Kidney tubule cell (primary cell): ENCODE data around the gene SLC38A8.
A peak's percentile ranks its signal among the peaks of the same experiment; 100 is the strongest.

Experiments used
- DNase-seq: peaks from one replicate; pipeline ENCODE4 v3.0.0-alpha.2; 2018; ENCODE audit warnings: low spot score

The SLC38A8 gene

GRCh38 chr16:84042308-84042878 lies at the start of gene SLC38A8:
TSS of gene SLC38A8 (minus strand) at chr16:84042795. CDS start at chr16:84042157, 638 bp downstream.
- no peak for DNase-seq

- no peak for DNase-seq
Measured at GRCh38 chr16:84091460-84091859, 48.9 kb upstream of the SLC38A8 start.

- DNase-seq, result no peak
Measured at GRCh38 chr16:84090211-84090610, 47.6 kb upstream of the SLC38A8 start.

GRCh38 chr16:84088695-84089395 lies 46.2 kb upstream of the SLC38A8 start:
- no peak for DNase-seq

GRCh38 chr16:84087466-84088151 lies 45.0 kb upstream of the SLC38A8 start:
- DNase-seq, result no peak

GRCh38 chr16:84087001-84087400 lies 44.4 kb upstream of the SLC38A8 start:
- DNase-seq, result no peak

GRCh38 chr16:84086341-84086740 lies 43.7 kb upstream of the SLC38A8 start:
- DNase-seq, result no peak

- no peak for DNase-seq
Measured at GRCh38 chr16:84085773-84086172, 43.2 kb upstream of the SLC38A8 start.

- DNase-seq, result no peak
Measured at GRCh38 chr16:84085271-84085667, 42.7 kb upstream of the SLC38A8 start.

GRCh38 chr16:84084570-84085270 lies 42.1 kb upstream of the SLC38A8 start:
- DNase-seq, result peak; percentile 75

- DNase-seq, result no peak
Measured at GRCh38 chr16:84082835-84083569, 40.4 kb upstream of the SLC38A8 start.

GRCh38 chr16:84082110-84082509 lies 39.5 kb upstream of the SLC38A8 start:
- no peak for DNase-seq

GRCh38 chr16:84081446-84081989 lies 38.9 kb upstream of the SLC38A8 start:
- DNase-seq, result no peak

- DNase-seq, result no peak
Measured at GRCh38 chr16:84080813-84081212, 38.2 kb upstream of the SLC38A8 start.

GRCh38 chr16:84080378-84080777 lies 37.8 kb upstream of the SLC38A8 start:
- DNase-seq, result no peak

- no peak for DNase-seq
Measured at GRCh38 chr16:84079664-84080063, 37.1 kb upstream of the SLC38A8 start.

GRCh38 chr16:84075376-84075775 lies 32.8 kb upstream of the SLC38A8 start:
- no peak for DNase-seq

- no peak for DNase-seq
Measured at GRCh38 chr16:84074721-84075120, 32.1 kb upstream of the SLC38A8 start.

- DNase-seq, result no peak
Measured at GRCh38 chr16:84072014-84072413, 29.4 kb upstream of the SLC38A8 start.

- no peak for DNase-seq
Measured at GRCh38 chr16:84071121-84071520, 28.5 kb upstream of the SLC38A8 start.

- DNase-seq, result no peak
Measured at GRCh38 chr16:84069540-84069939, 26.9 kb upstream of the SLC38A8 start.
